RPMI8226 (cell line): ENCODE measurements around the gene AFDN.

Source experiments
- DNase-seq: peaks from one replicate; pipeline ENCODE4 v3.0.0-alpha.2; 2015

AFDN gene

DNA sequence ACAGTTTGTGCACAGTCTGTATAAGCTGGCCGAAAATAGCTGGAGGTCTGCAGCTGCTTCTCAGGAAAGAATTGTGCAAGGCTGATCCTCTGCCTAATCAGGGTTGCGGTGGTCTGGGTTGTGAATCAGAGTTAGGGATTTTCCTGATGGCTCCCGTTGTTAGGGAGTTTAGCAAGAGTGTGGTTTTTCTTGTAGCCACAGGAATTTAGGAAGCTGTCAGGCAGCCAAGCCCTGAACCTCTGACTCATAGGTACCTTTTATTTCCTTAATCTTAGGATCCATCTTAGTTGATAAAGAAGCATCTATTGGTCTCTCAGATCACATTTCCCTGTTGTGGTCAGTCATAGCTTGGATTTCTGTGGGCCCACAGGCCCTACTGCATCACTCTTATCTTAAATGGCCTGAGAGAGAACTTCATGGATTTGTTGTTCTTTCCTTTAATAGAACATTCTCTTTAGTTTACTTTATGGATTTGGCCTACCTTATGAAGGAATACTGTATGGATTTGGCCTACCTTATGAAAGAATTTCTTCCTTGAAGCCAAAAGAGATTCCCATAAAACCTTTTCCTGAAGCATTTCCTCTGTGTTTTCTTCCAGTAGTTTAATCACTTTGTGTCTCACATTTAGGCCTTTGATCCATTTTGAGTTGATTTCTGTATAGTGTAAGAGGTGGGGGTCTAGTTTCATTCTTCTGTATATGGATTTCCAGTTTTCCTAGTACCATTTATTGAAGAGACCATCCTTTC, 181.1 kb downstream of the AFDN start:
- DNase-seq, result no peak

DNA sequence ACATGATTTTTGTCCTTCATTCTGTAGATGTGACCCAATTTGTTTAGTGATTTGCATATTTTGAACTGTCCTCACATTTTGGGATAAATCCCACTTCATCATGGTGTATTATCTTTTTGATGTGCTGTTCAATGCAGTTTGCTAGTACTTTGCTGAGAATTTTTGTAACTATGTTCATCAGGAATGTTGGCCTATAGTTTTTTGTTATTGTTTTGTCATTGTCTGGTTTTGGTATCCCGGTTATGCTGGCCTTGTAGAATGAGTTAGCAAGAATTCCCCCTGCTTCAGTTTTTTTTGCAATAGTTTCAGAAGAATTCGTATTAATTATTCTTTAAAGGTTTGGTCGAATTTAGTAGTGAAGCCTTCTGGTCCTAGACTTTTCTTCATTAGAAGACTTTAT, 182.6 kb downstream of the AFDN start:
- no peak for DNase-seq

DNA sequence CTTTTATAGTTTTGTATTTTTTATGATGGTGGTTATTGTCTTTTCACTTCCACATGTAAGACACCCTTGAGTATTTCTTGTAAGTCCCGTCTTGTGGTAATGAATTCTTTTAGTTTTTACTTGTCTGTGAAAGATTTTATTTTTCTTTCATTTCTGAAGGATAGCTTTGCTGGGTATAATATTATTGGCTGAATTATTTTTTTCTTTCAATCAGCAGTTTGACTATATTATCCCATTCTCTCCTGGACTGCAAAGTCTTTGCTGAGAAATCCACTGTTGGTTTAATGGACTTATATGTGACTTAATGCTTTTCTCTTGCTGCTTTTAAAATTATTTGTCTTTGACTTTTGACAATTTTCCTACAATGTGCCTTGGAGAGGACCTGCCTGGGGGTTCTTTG, 184.6 kb downstream of the AFDN start:
- DNase-seq, result no peak

DNA sequence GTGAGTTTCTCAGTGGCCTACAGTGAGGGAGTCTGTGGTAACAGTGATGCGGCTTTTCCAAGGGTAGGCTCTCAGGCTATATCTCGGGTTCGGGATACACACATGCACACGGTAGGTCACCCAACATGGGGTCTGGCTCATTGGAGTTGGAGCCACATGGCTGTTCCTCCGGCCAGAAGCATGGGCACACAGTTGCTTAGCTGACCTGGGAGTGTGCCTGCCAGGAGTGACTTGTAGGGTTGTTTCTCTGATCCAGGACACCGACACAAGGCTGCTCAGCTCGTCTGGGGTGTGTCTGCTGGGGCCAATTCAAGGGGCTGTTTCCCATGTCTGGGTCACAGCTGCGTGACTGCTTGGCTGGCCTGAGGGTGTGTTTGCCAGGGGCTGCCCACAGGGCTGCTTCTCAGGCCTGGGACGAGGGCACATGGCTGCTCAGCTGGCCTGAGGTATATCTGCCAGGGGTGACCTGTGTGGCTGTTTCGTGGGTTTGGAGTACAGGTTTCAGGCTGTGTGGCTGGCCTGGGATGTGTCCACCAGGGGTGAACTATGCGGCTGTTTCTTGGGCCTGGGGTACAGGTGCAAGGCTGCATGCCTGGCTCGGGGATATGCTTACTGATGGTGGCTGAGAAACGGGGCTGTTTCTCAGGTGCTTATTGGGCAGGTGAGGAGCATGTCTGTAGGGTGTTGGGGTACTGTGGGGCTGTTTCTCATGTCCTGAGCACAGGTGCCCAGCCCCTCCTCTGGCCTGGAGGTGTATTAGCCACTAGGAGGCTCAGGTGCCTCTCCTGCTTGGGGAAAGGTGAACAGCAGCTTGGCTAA, 185.9 kb downstream of the AFDN start:
- DNase-seq, result no peak

DNA sequence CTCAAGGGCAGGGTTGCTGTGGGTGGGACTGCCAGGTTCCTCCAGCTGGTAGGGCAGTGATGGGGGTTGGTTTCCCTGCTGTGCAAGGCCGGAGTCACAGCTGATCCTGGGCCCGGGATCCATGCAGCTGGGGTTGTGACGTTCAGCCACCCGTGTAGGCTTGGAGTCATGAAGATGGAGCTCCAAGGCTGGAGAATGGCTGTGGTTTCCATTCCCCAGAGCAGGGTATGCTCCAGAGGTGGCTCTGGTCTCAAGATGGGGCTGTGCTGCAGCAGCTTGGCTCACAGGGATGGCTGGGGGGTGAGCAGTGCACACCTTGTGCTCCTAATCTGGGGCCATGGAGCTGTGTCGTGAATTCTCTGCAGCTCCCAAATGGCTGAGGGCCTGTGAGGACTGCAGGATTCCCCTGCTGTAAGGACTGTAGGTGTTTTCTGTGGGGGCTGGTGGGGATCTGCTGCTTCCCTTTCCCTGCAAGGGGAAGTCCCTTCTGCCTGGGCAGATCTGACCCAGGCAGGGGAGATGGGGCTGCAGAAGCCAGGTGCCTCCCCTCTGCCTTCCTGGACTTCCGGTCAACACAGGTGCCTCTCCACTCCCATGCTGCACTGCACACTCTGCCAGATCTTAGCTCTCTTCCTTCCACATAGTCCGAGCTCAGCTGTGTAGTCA, 186.7 kb downstream of the AFDN start:
- peak; percentile 28 for DNase-seq

DNA sequence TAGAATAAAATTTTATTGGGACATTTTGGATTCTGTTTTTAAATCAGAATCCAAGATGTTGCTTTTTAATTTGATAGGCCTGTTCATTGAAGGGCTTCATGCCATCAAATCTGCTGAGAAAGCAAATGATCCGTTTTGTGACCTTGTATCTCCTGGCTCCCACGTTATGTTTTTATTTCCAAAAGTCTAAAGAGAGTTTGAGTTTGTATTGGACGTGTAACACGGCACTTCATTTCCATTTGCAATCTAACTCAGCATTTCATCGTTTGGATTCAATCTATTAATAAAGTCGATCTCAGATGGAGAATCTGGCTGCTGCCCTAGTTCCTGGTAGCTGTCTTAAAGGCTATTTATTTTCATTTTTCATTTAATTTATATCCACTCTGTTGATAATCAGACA, 187.7 kb downstream of the AFDN start:
- no peak for DNase-seq

DNA sequence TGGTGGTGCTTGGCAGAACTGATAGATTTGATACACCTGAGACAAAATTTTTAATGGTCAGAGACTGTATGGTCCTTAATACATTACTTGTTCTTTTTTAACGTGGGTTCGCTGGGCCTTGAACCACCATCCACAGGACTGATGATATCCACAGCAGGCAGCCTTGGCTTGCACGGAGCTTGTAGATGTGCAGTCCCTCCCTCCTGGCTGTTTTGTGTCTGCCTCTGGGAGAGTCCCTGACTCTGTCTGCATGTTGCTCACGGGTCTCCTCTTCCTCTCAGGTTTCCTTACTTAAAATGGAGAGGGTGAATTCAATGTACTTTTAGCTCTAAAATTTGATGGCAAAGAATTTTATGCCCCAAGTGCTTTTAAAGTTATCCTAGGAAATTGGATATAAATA, 188.3 kb downstream of the AFDN start:
- no peak for DNase-seq

DNA sequence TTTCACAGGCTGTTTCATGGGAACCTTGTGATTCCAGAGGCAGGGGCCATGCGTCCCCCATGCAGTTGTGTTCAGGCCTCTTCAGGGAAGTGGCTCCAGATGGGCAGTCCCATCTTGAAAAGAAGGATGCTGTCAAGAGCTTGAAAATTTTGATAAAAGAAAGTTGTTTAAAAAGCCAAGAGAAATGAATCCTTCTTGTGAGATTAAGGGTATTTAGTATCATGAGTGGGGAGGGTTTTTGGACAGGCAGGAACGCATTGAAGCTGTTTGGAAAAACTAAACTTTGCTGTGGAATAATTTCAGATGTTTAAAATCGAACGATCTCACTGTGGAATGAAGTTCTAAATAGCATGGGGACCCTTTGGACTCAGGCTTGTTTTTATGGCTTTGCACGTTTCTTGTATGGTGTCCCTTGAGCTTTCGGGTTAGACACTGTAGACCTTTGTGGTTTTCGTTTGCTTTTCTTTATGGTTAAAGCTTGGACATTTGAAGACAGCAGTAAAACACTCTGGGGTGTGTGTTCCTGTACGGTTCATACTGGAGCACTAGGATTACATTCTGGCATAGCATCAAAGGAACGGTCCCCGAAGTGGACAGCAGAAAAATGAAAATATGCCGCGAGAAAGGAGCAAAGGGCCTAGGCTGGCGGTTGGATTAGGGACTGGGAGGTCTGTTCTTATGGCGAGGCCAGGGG, 188.9 kb downstream of the AFDN start:
- DNase-seq, result no peak

DNA sequence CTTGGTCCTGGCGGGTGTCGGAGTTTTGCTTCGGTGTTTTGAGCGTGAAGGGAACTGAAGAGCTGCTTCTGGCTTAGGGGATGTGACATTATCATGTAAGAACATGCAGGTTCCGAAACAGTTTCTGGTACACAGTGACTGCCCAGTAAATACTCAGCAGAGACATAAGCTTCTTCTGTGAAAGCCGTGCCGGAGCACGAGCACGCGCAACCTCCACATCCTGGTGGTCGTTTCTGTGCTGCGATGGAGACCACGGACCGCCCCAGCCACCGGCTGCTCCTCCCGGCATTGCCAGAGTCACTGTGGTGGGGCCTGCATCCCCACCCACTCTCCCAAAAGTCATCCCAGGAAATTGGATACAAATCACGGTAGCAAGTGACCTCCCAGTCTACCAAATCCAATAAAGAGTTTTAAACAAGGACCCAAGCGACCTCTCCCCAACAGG, 189.5 kb downstream of the AFDN start:
- DNase-seq, result no peak

DNA sequence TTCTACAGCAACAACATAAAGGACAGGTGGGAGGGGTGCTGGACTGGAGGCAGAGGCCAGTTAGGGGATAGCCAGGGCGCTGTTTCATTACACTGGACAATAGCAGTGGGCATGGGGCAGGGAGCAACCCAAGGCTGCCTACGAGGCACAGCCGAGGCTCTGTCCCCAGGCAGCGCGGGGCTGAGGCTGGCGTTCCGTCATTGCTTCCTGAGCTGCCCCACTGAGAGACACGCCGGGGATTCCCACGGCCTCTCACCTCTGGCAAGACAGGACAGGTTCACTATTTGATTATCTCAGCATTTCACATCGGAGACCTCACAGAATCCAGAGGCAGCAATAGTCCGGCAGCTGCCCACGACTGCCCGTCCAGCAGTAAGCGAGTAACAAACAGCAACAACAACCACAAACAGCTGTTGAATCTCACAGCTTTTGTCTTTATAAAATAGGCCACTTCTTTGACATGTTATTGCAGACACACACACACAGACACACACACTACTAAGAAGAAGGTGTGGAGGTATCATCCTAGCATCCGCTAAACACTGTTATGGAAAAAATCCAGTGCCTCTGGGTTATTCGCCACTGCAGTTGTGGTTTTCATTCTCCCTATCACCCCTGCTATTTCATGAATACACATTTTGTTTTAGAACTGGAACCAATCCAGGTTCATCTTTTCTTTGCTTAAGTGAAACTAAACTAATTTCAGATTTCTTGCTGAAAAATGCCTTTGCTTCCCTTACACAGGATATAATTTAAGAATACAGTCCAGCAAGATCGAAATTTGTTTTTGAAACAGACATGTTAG, 190.2 kb downstream of the AFDN start:
- peak; percentile 66 for DNase-seq

DNA sequence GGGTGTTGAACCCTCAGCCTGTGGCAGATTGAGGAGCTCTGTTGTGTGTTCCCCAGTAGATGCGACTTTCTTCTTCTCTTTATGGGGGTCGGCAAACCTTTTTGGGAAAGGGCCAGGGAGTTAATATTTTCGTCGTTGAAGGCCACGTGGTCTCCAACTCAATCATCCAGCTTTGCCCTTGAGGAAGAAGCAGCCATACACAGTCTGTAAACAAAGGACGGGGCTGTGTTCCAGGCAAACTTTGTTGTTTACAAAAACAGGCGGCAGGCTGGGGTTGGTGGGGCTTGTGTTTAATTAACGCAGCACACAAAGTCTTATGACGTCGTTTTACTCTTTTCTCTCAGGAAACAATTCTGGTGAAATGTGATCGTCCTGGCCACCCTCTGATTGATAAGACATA, 190.9 kb downstream of the AFDN start:
- no peak for DNase-seq

DNA sequence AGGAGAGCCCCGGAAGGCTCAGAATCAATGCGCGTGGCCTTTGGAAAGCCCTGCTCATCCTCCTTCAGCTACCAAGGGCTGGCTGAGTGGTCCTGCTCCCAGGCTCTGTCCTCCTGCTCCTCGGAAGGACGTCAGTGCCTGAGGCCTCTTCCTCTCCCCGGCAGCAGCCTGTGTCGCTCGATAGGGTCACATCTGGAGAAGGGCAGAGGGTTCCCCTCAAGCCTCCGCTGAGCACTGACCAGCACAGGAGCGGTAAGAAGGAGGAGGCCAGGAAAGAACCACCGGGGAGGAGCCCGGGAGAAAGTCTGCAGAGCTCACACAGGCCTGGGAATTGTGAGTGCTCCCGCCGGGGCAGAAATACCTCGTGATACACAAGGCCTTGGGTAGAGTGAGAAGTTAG, 192.0 kb downstream of the AFDN start:
- DNase-seq, result no peak

DNA sequence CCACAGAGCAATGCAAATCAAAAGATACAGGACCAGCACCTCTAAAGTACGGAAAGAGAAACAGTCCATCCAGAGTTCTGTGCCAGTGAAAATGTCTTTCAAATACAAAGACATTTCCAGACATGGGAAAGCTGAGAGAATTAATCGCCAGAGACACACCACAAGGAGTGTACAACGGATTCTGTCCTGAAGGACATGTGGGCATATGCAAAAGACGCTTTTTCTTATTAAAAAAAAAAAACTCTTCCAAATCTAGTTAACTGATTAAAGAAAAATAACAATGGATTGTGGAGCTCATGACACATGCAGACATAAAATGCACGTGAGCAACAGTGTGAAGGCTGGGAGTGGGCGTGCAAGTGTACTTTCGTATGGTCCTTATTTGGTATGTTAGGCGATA, 193.5 kb downstream of the AFDN start:
- DNase-seq, result no peak

DNA sequence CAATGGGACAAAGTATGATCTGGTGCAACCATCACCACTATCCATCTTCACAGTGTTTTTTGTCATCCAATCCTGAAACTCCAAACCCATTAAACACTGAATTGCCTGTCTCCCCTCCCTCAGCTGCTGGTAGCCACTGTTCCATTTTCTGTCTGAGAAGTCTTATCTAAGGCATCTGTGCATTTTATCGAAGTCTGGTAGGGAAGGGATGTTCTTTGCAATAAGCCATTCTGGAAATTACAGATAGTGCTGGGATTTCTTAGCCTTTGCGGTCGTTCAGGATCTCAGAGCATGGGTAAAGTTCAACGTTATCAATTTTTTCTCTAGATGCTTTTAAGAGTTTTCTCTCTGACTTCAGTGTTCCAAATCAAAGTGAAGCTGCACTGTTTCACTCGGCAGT, 194.9 kb downstream of the AFDN start:
- no peak for DNase-seq
